Adrenal gland (tissue), 12 donors: Measurements from ENCODE around the gene PDCD4. TPM values are rescaled to one million over a fixed set of nuclear protein-coding genes. Genes with fewer than 3 reads are reported as not detected.
A peak's percentile ranks its signal among the peaks of the same experiment; 100 is the strongest.
"Not testable (repeated sequence)": the region's sequence is repeated elsewhere in the genome, so short reads cannot be mapped to it uniquely, and the experiment has no call there.

Experiments
- DNase-seq, 7 donors: peaks; one replicate each; pipeline ENCODE4 v3.0.0-alpha.2; 2019 to 2020
- H3K27ac ChIP-seq, 5 donors: fragments of 200-600 bp; sonication (generic) in 4 of 5; 1 replicate in 3 of 5; 2 replicates in 2 of 5; pipeline versions ENCODE4 v1.5.1 to v1.8.0; 2016 to 2020; ENCODE audit warnings: mild to moderate bottlenecking in 1 of 5
- H3K27me3 ChIP-seq: fragments of 200-600 bp; 2 replicates; pipeline ENCODE4 v1.8.0; 2021
- H3K36me3 ChIP-seq, 2 donors: fragments of 200-600 bp; replicated peaks in 1 of 2; 1 replicate in 1 of 2; 2 replicates in 1 of 2; pipeline versions ENCODE4 v1.5.1 to v1.8.0; 2018 to 2022
- H3K4me1 ChIP-seq, 2 donors: fragments of 200-600 bp; replicated peaks in 1 of 2; 1 replicate in 1 of 2; 2 replicates in 1 of 2; pipeline versions ENCODE4 v1.5.1 to v1.8.0; 2018 to 2021
- H3K4me3 ChIP-seq, 4 donors: fragments of 200-600 bp; sonication (generic) in 3 of 4; one replicate each; pipeline ENCODE4 v1.5.1; 2016 to 2018
- H3K9me3 ChIP-seq, 3 donors: fragments of 200-600 bp; sonication (generic) in 1 of 3; replicated peaks in 1 of 3; 1 replicate in 2 of 3; 2 replicates in 1 of 3; pipeline versions ENCODE4 v1.5.1 to v1.8.0; 2016 to 2021
- POLR2A ChIP-seq, 2 donors: fragments of 450-650 bp; IDR thresholded peaks; one replicate each; pipeline ENCODE4 v1.6.1; 2017; ENCODE audit warnings: antibody characterized with exemption in 2 of 2, mild to moderate bottlenecking in 2 of 2, moderate library complexity in 1 of 2
- WGBS, 4 donors: extraction: QIAGEN DNeasy Blood & Tissue Kit in 2 of 4; methylation state at CpG; one replicate each; pipeline versions ENCODE4 v1.1.5 to v1.1.7; 2013 to 2017; 5-methylcytosine and 5-hydroxymethylcytosine counted together
- intact Hi-C, 2 donors: fragments of 100-400 bp; cut with DNase I; formaldehyde crosslinking; loops; one replicate each; pipeline versions ENCODE4 v1.14.1 to v1.15.0; 2022 to 2023
- polyA plus RNA-seq, 3 donors: library from polyadenylated mRNA; stranded (reverse); fragments of 200-250 nt in 2 of 3; fragments of 350-450 nt in 1 of 3; fragmentation: Illumina TruSeq in 1 of 3; extraction: RNeasy Lipid Tissue Mini Kit (QIAGEN cat#74804) in 1 of 3; gene quantifications; one replicate each; pipeline ENCODE4 v1.2.3, GENCODE V29; 2013 to 2014
- total RNA-seq, 9 donors: library from RNA; depleted of rRNA in 4 of 9; stranded (reverse); fragments of >200 nt in 4 of 9; fragments of 120-200 nt in 1 of 9; fragmentation: NEBNext Ultra II Directional in 1 of 9; extraction: Animal tissue kit (Norgen Biotek cat#: 25700) in 1 of 9; gene quantifications; one replicate each; pipeline versions ENCODE4 v1.1.0 to v1.2.4, GENCODE V29; 2013 to 2023
- TF ChIP-seq, protein P1 (sequence below), 6 experiments: fragments of 450-650 bp in 4 of 6; fragments of 200-600 bp in 2 of 6; sonication (generic) in 1 of 6; IDR thresholded peaks; 1 replicate in 5 of 6; 2 replicates in 1 of 6; pipeline versions ENCODE4 v1.5.1 to v1.8.0; 2016 to 2021; ENCODE audit warnings: antibody characterized with exemption in 6 of 6, mild to moderate bottlenecking in 2 of 6, moderate library complexity in 1 of 6
- donor health status: healthy with polysubstance abuse.
- donor health status: Bipolar disorder and iron deficiency.
- donor health status: DM: yes; HTN: yes; CAD: no.
- donor health status: DM: no; HTN: no; CAD: no.
- donor health status: DM: no; HTN: no; CAD: no.
- donor health status: DM: yes; HTN: yes; CAD: no.

Gene PDCD4
- total and polyA plus RNA-seq, 12 donors: 16.8 to 150 (median 44.8) TPM

DNA sequence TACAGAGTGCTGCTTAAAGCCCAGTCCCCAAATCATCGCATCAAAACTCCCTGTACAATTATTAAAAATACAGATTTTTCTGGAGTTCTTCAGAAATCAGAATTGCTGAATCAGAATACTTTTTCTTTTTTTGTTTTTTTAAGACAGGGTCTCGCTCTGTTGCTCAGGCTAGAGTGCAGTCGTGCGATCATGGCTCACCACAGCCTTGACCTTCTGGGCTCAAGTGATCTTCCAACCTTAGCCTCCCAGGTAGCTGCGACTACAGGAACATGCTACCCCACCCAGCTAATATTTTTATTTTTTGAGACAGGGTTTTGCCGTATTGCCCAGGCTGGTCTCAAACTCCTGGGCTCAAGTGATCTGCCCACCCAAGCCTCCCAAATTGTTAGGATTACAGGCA, 43.3 kb downstream of the PDCD4 start:
- Histone ChIP-seq H3K36me3 (no peaks in the 10 kb centered on the region), H3K27ac (no peak overlapping the region), H3K4me3 (no peak overlapping the region), H3K4me1 (peaks cover 6 to 8% of the 10 kb centered on the region in 2 donors), H3K9me3 (no peaks in the 10 kb centered on the region), H3K27me3 (no peaks in the 10 kb centered on the region)
- 70 to 77% (median 72%) methylated on average over 6 of the region's 6 CpGs for WGBS, 4 donors
- intact Hi-C loops: no loop called here
- no peak for DNase-seq
- no peak for TF ChIP-seq POLR2A (IDR thresholded peaks at IDR 0.05)
- TF ChIP-seq, protein P1, sequence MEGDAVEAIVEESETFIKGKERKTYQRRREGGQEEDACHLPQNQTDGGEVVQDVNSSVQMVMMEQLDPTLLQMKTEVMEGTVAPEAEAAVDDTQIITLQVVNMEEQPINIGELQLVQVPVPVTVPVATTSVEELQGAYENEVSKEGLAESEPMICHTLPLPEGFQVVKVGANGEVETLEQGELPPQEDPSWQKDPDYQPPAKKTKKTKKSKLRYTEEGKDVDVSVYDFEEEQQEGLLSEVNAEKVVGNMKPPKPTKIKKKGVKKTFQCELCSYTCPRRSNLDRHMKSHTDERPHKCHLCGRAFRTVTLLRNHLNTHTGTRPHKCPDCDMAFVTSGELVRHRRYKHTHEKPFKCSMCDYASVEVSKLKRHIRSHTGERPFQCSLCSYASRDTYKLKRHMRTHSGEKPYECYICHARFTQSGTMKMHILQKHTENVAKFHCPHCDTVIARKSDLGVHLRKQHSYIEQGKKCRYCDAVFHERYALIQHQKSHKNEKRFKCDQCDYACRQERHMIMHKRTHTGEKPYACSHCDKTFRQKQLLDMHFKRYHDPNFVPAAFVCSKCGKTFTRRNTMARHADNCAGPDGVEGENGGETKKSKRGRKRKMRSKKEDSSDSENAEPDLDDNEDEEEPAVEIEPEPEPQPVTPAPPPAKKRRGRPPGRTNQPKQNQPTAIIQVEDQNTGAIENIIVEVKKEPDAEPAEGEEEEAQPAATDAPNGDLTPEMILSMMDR (IDR thresholded peaks at IDR 0.05): no peak

DNA sequence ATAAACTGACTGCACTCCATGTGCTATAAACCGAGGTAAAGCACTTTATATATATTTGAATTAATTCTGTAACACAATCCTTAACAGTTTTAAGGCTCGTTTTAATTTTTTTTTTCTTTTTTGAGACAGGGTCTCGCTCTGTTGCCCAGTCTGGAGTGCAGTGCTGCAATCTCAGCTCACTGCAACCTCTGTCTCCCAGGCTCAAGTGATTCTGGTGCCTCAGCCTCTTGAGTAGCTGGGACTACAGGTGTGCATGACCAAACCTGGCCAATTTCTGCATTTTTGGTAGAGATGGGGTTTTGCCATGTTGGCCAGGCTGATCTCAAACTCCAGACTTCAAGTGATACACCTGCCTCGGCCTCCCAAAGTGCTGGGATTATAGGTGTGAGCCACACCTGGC, 43.9 kb downstream of the PDCD4 start:
- H3K9me3 ChIP-seq, H3K27me3 ChIP-seq, H3K4me3 ChIP-seq, intact Hi-C loops, H3K4me1 ChIP-seq, H3K36me3 ChIP-seq, DNase-seq, H3K27ac ChIP-seq: not testable (repeated sequence)
- 85 to 95% (median 92%) methylated on average over 4 of the region's 4 CpGs for whole genome bisulfite sequencing, 4 donors

DNA sequence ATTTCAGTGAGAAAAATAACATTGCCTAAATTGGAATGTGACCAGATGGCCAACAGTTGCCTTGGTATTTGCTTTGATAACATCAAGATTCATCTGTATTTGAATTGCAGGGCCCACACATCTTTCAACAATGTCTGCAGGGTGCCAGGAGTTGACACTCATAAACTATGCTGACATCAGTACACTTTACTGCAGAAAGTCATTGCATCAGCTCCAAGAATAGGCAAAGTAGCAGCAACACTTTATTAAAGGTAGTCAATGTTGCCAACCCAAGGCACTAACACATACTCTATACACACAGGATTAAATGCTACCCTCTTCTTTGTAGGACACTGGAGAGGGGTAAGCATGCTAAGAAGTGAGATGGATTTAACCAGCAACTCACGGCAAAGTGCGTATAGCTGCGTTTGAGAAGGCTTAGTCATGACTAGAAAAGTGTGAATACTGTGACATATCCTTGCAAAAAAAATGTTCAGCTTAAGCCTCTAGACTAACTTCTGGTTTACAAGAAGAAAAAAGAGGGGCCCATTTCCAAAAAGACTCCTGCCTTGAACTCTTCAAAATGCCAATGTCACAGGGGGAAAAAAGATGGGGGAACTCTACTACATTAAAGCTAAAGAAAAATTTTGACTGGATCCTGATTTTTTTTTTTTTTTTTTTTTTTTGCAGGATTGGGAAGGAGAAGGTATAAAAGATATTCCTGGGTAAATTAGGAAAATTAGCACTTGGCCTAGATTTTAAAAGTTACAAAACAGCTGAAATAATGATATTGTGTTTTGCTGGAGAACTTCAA, 45.0 kb downstream of the PDCD4 start:
- Histone ChIP-seq H3K27ac (no peak overlapping the region), H3K27me3 (no peaks in the 10 kb centered on the region), H3K9me3 (no peaks in the 10 kb centered on the region), H3K4me1 (peaks cover 13 to 21% of the 10 kb centered on the region in 2 donors), H3K4me3 (no peak overlapping the region), H3K36me3 (no peaks in the 10 kb centered on the region)
- no peak for TF ChIP-seq POLR2A (IDR thresholded peaks at IDR 0.05)
- TF ChIP-seq, protein P1 (IDR thresholded peaks at IDR 0.05): no peak
- WGBS, 4 donors: 85 to 90% (median 86%) methylated on average over 3 of the region's 3 CpGs
- no peak for DNase-seq
- intact Hi-C loops: no loop called here

DNA sequence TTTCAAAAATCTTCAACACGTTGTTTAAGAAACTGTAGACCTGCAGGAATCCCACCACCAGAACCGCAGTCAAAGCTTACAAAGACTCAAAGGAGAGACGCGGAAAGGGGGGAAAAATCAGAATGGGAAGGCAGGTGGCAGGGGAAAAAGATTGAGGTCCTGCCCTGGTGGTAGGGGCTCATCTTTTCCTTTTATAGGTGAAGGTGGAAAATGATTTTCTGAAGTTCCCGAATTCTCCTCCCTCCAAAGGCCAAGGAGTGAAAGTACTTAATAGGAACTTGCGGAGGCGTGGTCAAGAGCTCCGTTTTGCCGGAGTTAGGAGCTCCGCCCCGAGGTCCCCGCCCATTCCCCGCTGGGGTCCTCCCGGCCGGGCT, 46.5 kb downstream of the PDCD4 start:
- DNase-seq: peak; percentile 94 to 98 (median 96)
- 0 to 1% (median 0%) methylated on average over 14 to 15 of the region's 15 CpGs for WGBS, 4 donors
- peaks cover 14 to 34% of the 10 kb centered on the region in 2 donors for H3K4me1 ChIP-seq
- intact Hi-C loops: no loop called here
- H3K27ac ChIP-seq: peak overlapping the region; percentile 97 to 100 (median 98)
- TF ChIP-seq POLR2A (IDR thresholded peaks at IDR 0.05): no peak
- TF ChIP-seq, protein P1 (IDR thresholded peaks at IDR 0.05): peak in 1 of 6 experiments; percentile 12
- H3K4me3 ChIP-seq: peak overlapping the region in 3 of 4 donors; percentile 66 to 94 (median 70)
- H3K27me3 ChIP-seq: no peaks in the 10 kb centered on the region
- no peaks in the 10 kb centered on the region for H3K36me3 ChIP-seq
- H3K9me3 ChIP-seq: no peaks in the 10 kb centered on the region
